ENCODE results near the gene AQP5.

DNA sequence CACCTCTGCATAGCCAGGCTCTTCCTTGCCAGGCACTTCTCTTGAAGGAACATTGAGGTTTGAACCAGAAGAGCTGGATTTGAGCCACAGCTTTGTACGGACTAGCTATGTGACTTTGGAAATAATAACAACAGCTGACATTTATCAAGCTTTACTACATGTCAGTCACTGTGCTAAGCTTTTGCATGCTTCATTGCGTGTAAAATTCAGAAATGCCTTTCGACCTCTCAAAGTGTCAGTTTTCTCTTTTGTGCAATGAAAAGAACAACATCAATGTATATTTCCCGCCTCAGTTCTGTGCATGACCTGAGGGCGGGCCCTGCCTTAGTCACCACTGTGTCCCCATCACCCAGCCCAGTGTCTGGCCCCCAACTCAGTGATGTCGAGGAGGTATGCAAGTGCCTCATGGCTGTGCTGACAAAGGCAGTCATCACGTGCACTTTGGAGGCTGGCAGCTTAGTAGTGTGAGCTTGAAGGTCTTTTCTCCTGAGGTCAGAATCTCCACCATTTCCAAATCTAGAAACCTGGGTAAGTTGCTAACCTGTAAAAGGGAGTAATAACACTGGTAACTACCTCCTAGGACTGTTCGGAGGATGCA is 29.0 kb upstream of the AQP5 start:
- TF ChIP-seq CTCF (IDR thresholded peaks at IDR 0.05) (no peak), POLR2A (IDR thresholded peaks at IDR 0.05) (no peak), EP300 (IDR thresholded peaks at IDR 0.05) (no peak)
